ENCODE data around the gene ARID1B. TPM values are rescaled to one million over a fixed set of nuclear protein-coding genes. Genes with fewer than 3 reads are reported as not detected.

Gene ARID1B
- polyA plus RNA-seq, 1 experiment, result 19.2 TPM

GRCh38 chr6:157068691-157069324 is 291.6 kb downstream of the ARID1B start:
- TF ChIP-seq CTCF (IDR thresholded peaks at IDR 0.05; ENCODE audit: low read depth, low read length), result no peak
- Histone ChIP-seq H3K27me3 (ENCODE audit: control insufficient read depth, insufficient read depth, low read length) (no peaks in the 10 kb centered on the region), H3K9me3 (ENCODE audit: control insufficient read depth, insufficient read depth, low read length) (no peaks in the 10 kb centered on the region; the same call in 1 of the 2 replicates), H3K4me3 (ENCODE audit: low read depth, low read length) (no peak overlapping the region), H3K27ac (ENCODE audit: low read depth, low read length) (no peak overlapping the region)
- POLR2A ChIA-PET, result interaction anchor here (0.5 kb wide), 1 partner anchor 291 kb away, joined by 3 read pairs; no protein-coding TSS in a partner anchor
- DNase-seq (ENCODE audit: low read depth, low spot score), result no peak
- CTCF ChIA-PET, result interaction anchor here (2.3 kb wide), 1 partner anchor 23 kb away, joined by 9 read pairs; no protein-coding TSS in a partner anchor

- ChIA-PET POLR2A (no interaction called here), CTCF (interaction anchor here (1.3 to 2.3 kb wide), 2 partner anchors 24 to 35 kb away, joined by 3 to 9 read pairs; no protein-coding TSS in a partner anchor)
- no peak for DNase-seq (ENCODE audit: low read depth, low spot score)
- Histone ChIP-seq H3K4me3 (ENCODE audit: low read depth, low read length) (no peak overlapping the region), H3K9me3 (ENCODE audit: control insufficient read depth, insufficient read depth, low read length) (no peaks in the 10 kb centered on the region; the same call in 1 of the 2 replicates), H3K27me3 (ENCODE audit: control insufficient read depth, insufficient read depth, low read length) (no peaks in the 10 kb centered on the region), H3K27ac (ENCODE audit: low read depth, low read length) (no peak overlapping the region)
- TF ChIP-seq CTCF (IDR thresholded peaks at IDR 0.05; ENCODE audit: low read depth, low read length), result no peak
These were observed 292.4 kb downstream of the ARID1B start for GRCh38 chr6:157069585-157069984.

GRCh38 chr6:157070403-157071107 is 293.4 kb downstream of the ARID1B start:
- POLR2A ChIA-PET, result no interaction called here
- no peak for DNase-seq (ENCODE audit: low read depth, low spot score)
- no peaks in the 10 kb centered on the region for H3K9me3 ChIP-seq (ENCODE audit: control insufficient read depth, insufficient read depth, low read length)
- H3K4me3 ChIP-seq (ENCODE audit: low read depth, low read length), result no peak overlapping the region
- H3K27ac ChIP-seq (ENCODE audit: low read depth, low read length), result no peak overlapping the region
- no peaks in the 10 kb centered on the region for H3K27me3 ChIP-seq (ENCODE audit: control insufficient read depth, insufficient read depth, low read length)
- no peak for TF ChIP-seq CTCF (IDR thresholded peaks at IDR 0.05; ENCODE audit: low read depth, low read length)
- CTCF ChIA-PET, result interaction anchor here (0.7 to 2.3 kb wide), 4 partner anchors 12 to 564 kb away, joined by 3 to 9 read pairs (median 4); no protein-coding TSS in a partner anchor

- ChIA-PET POLR2A (no interaction called here), CTCF (interaction anchor here (2.0 kb wide), 1 partner anchor 26 kb away, joined by 4 read pairs; no protein-coding TSS in a partner anchor)
These were observed 294.9 kb downstream of the ARID1B start for GRCh38 chr6:157072128-157072527.

More at GRCh38 chr6:157072128-157072527, 294.9 kb downstream of the ARID1B start:
- TF ChIP-seq CTCF (IDR thresholded peaks at IDR 0.05; ENCODE audit: low read depth, low read length), result no peak
- Histone ChIP-seq H3K4me3 (ENCODE audit: low read depth, low read length) (no peak overlapping the region), H3K27ac (ENCODE audit: low read depth, low read length) (no peak overlapping the region), H3K9me3 (ENCODE audit: control insufficient read depth, insufficient read depth, low read length) (no peaks in the 10 kb centered on the region), H3K27me3 (ENCODE audit: control insufficient read depth, insufficient read depth, low read length) (no peaks in the 10 kb centered on the region)
- no peak for DNase-seq (ENCODE audit: low read depth, low spot score)

Data from AG04450 (cell line).